NCI-H774 (cell line): ENCODE results near the gene PRR5L.
"Not testable (repeated sequence)": the region's sequence is repeated elsewhere in the genome, so short reads cannot be mapped to it uniquely, and the experiment has no call there.

ENCODE experiments used
- DNase-seq: peaks from one replicate; lab custom pipeline; 2025; lab: John Stamatoyannopoulos, UW

The PRR5L gene

DNA sequence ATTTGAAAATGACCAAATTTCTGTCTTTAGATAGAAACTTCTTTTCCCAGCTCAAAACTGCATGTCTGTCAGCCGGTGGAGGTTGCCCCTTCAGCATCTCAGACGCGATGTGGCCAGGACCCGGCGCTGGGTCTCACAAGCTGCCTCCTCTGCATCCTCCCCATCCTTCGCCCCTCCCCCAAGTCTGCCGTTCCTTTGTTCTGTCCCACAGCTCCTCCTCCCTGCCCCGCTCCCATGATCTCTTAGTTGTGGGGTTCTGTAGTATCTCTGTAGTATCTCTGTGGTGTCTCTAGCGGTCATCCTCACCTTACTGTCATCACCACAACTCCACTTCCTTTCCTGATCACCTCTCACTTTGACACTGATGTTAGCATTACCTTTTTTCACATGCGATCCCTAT, 164.1 kb downstream of the PRR5L start:
- DNase-seq = no peak

DNA sequence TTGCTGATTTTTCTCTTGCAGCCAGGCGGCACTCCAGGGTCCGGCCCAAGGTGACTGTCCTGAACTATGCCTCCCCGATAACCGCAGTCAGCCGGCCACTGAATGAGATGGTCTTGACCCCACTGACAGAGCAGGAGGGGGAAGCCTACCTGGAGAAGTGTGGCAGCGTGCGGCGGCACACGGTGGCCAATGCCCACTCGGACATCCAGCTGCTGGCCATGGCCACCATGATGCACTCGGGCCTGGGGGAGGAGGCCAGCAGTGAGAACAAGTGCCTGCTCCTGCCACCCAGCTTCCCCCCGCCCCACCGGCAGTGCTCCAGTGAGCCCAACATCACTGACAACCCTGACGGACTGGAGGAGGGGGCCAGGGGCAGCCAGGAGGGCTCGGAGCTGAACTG, 166.2 kb downstream of the PRR5L start:
- no peak for DNase-seq

DNA sequence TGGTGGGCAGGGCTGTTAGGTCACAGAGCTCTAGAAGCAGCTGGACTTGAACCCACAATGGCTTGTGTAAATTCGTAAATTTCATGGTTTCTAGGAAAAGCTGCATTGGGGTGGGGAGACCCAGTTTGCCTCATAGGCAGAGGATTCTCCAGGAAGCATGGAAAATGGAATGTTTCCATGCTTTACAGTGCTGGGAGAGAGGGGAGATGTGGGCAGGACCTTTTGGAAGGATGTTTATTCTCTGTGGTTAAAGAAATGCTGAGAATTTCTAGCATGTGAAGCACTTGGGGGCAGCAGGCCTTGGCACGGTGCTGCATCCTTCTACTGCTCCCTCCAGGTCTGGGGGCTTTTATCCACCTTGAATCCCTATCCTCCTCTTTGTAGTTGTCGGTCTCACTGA, 167.7 kb downstream of the PRR5L start:
- no peak for DNase-seq

GRCh38 chr11:36464720-36465119, 168.6 kb downstream of the PRR5L start:
- DNase-seq = no peak

- DNase-seq = no peak
Measured at GRCh38 chr11:36465449-36466163, 169.5 kb downstream of the PRR5L start.

- no peak for DNase-seq
Measured at GRCh38 chr11:36467012-36467411, 170.9 kb downstream of the PRR5L start.

DNA sequence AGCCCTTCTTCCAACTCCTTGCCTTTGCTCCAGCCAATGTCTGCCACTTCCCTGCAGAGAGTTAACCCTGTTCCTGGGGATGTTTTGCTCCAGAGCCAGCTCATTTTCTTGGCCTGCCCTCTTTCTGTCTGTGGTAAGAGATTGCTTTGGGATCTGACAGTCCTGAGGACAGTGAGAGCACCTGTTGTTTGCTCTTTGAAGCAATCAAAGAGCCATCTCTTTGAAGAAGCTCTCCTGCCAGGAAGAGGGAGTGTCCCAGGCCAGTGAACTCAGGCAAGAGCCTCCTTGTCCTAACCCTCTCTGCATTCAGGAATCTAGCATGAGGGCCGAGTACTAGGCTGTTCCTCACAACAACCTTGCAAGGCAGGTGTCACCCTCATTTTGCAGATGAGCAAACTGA, 171.8 kb downstream of the PRR5L start:
- no peak for DNase-seq

- DNase-seq = no peak
Measured at GRCh38 chr11:36469063-36469462, 173.0 kb downstream of the PRR5L start.

DNA sequence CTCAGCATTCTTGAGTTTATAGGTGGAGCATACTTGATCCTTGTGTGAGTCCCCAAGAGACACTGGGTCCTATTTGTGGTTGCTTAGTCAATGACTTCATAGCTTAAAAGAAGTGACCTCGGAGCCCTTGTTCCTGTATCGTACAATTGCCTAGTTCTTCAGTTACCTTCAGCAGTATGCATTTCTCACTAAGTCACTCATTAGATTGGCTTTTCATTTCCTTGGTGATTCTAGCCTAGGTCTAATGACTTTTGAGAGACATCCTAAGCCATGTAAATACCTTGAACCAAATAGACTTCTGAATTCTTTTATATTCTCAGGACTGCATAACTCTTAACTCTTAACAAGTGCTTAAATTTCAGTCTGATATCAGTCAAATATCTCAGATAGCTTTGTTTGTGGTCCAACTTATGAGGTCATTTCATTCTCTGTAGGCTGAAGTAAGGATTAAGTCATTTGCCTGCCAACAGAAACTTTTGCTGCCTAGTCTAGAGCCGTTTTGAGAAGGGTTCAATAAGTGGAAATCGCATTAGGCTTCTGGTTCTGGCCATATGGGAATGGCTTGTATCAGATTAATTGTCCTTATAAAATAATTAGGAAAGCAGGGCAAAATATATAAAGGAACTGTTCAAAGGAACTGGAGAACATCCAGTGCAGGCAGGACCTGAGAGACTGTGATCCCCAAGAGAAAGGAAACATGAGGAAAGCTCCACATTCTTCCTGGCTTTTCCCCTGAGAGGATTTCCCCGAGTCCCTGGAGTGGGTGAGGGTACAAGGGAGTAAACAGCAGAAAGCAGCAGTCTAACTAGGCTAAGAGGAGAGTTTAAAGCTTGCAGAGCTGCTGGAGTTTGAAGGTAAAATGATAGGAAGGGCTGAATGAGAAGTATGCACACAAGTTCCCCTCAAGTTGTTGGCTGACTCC, 174.1 kb downstream of the PRR5L start:
- DNase-seq = no peak

GRCh38 chr11:36471577-36471976, 175.5 kb downstream of the PRR5L start:
- no peak for DNase-seq

- no peak for DNase-seq
Measured at GRCh38 chr11:36475192-36475591, 179.1 kb downstream of the PRR5L start.

GRCh38 chr11:36478700-36479329, 182.7 kb downstream of the PRR5L start:
- peak; percentile 11 for DNase-seq

GRCh38 chr11:36480833-36481232, 184.7 kb downstream of the PRR5L start:
- DNase-seq = no peak

DNA sequence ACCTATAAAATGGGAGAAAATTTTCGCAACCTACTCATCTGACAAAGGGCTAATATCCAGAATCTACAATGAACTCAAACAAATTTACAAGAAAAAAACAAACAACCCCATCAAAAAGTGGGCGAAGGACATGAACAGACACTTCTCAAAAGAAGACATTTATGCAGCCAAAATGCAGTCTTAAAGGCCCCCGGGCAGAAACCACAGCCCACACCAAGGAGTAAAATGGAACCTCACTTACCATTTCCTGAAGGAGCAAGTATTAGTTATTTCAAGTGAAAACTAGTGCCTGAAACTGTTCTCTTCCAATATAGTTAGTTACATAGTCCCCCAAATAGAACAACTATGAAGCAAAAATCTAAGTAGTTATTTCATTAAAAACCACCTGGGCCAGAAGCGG, 187.0 kb downstream of the PRR5L start:
- not testable (repeated sequence) for DNase-seq

GRCh38 chr11:36485298-36486002, 189.4 kb downstream of the PRR5L start:
- no peak for DNase-seq

GRCh38 chr11:36487619-36488018, 191.5 kb downstream of the PRR5L start:
- no peak for DNase-seq

DNA sequence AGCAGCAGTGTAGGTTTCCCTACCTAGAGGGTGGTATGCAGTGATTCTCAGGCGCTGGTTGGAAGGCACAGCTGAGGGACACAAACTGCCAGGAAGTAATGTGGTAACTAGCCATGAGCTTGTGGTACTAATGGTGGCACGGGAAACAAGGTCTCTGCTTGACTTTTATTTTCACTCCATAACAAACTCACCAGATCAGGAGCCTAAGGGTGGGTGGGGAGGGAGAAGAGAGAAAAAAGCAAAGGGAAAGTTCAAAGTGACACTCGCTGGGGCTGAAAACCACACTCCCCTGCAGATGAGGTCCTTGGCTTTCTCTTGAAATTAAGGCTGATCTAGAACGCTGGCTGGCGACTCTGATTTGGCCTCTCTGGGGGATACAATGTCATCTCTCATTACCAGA, 192.0 kb downstream of the PRR5L start:
- no peak for DNase-seq

DNA sequence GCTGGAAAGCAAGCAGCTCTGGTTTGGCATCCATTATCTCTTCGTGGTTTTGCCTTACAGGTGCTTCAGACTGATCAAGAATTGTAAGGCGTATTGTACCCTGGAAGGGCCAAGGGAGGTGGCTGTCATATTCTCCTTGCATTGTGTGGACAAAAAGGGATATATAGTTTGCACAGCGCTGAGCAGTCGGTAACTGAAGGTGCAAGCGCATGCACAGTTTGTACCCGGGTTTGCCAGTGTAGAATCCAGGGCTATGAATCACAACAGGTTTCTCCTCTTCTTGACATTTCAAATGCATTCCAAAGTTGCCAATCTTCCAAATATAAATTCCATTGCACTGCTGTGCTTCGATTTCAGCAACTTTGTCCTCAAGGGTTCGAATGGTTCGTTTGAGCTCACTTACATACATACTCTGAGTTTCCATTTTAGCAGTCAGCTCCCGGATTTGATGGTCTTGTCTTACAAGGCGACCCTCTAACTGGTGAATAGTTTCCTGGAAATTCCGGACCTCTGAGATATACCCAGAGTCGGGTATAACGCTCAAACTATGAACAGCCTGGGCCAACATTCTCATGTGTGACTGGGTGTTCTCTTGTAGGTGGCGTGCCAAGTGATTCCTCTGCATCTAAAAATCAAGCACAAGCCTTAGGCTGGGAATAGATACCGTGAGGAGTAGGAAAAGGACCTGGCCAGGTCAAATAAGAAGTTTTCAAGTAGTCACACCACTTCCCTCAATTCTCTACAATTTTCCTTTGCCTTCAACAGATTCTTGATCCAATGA, 194.1 kb downstream of the PRR5L start:
- no peak for DNase-seq

DNA sequence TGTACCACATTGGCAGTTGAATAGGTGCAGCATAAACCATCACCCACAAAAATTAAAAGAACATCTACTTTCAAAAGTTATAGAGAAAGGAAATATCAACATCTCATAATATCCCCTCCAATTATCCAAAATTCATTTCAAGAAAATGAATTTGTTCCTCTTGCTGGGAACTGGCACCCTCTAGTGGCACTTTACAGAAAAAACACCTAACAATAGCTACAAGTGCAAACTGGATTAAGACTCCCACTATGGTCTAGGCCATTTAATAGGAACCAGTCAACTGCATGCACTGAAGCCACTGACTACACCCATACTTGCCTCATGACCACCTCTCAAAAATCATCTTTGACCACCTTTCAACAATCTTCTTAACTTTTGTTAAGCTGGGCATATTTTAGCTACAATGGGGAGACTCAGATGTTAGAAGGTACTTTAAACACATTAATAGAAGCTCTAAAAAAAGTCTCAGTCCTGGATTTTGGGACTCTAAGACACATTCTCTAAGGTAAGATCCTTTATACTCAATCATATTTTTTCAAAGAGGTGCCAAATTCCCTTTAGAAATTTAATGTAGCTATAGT, 196.7 kb downstream of the PRR5L start:
- DNase-seq = peak; percentile 19

GRCh38 chr11:36493332-36493731, 197.2 kb downstream of the PRR5L start:
- no peak for DNase-seq

DNA sequence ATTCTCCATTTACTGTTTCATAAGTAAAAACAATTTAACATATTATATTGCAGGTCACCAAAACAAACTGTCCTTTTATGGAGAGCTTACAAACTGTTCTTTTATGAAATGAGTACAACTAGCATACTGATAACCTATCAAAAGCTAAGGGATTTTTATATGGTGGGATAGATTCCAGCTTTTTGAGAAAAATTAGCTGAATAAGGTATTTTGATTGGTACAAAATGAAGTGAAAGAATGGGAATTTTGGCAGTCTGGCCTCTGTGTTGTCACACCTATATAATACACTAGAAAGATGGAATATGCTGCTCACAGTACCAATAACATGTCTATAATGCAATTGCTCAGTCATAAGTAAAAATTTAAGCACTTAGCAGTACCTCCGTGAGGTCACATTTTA, 202.6 kb downstream of the PRR5L start:
- DNase-seq = no peak
